GM18868 (cell line): ENCODE measurements around the gene TMEM59.

Experiments used
- ATAC-seq: cut with Tn5 transposase; IDR thresholded peaks from one replicate; pipeline ENCODE4 v1.9.1; 2021; ENCODE audit warnings: mild to moderate bottlenecking, moderate library complexity; ENCODE audit not compliant: unreplicated experiment

TMEM59 gene

GRCh38 chr1:53986458-53986857 is 66.5 kb downstream of the TMEM59 start:
- ATAC-seq, result no peak

- ATAC-seq, result no peak
Observed at GRCh38 chr1:53984726-53985125, 68.3 kb downstream of the TMEM59 start.

- no peak for ATAC-seq
Observed at GRCh38 chr1:53982763-53983104, 70.3 kb downstream of the TMEM59 start.

- no peak for ATAC-seq
Observed at GRCh38 chr1:53982034-53982762, 70.8 kb downstream of the TMEM59 start.

- no peak for ATAC-seq
Observed at GRCh38 chr1:53981220-53981619, 71.8 kb downstream of the TMEM59 start.

GRCh38 chr1:53979712-53980450 is 73.1 kb downstream of the TMEM59 start:
- ATAC-seq, result no peak
